GM12891 (cell line): Measurements from ENCODE around the gene VMP1.

Experiments
- POLR2A ChIP-seq: IDR thresholded peaks from 2 replicates; pipeline ENCODE4 v1.6.1; 2011; ENCODE audit warnings: low read depth, low read length, control low read depth
- POLR2AphosphoS5 ChIP-seq: IDR thresholded peaks from 2 replicates; pipeline ENCODE4 v1.6.1; 2011; ENCODE audit warnings: low read depth, low read length, control low read depth

DNA sequence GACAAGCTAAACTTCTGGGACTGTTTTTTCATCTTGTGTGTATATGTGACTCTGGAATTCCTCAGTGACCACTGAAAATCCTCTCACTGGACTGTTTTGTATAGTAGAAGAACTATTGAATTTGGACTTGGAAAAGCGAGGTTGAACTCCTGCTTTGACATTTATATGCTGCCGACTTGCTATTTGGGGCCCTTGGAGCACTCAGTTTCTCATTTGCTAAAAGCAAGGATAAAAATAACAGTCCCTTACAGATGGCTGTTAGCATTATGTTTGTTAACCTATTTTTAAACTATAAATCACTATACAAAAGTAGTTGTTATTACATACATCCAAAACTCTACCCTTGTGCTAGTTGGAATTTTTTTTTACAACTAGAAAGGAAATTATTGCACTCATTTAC lies 9.0 kb downstream of the VMP1 start:
- TF ChIP-seq POLR2AphosphoS5 (no peak), POLR2A (no peak)
